Measurements from ENCODE around the gene PABPC1L.

DNA sequence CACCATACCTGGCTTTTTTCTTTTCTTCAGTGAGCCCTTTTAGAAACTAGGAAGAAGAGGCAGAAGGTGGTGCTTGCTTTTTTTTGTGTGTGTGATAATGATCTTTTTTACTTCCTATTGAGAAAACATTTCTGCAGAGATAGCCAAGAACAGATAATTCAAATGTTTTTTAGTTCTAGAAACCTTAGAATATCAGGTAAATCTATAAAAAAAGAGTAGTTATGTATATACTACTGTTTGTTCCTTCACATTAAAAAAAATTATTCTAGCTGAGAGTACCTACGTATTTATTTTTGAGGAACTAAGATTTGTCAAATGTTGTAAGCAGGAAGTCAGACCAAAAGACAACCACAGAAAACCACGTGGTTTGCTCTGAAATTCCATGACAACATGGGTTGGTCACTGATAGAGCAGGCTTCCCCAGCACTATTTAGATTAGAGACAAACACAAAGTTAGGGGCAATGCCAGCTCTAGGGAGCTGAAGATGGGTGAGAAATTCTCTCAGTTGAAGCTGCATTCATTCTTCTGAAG lies 69.3 kb downstream of the PABPC1L start:
- TF ChIP-seq, protein P1, sequence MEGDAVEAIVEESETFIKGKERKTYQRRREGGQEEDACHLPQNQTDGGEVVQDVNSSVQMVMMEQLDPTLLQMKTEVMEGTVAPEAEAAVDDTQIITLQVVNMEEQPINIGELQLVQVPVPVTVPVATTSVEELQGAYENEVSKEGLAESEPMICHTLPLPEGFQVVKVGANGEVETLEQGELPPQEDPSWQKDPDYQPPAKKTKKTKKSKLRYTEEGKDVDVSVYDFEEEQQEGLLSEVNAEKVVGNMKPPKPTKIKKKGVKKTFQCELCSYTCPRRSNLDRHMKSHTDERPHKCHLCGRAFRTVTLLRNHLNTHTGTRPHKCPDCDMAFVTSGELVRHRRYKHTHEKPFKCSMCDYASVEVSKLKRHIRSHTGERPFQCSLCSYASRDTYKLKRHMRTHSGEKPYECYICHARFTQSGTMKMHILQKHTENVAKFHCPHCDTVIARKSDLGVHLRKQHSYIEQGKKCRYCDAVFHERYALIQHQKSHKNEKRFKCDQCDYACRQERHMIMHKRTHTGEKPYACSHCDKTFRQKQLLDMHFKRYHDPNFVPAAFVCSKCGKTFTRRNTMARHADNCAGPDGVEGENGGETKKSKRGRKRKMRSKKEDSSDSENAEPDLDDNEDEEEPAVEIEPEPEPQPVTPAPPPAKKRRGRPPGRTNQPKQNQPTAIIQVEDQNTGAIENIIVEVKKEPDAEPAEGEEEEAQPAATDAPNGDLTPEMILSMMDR (IDR thresholded peaks at IDR 0.05): no peak
- no peak for TF ChIP-seq POLR2A (IDR thresholded peaks at IDR 0.05)

All from body of pancreas (tissue), 4 donors.